NCI-H460 (cell line): Measurements from ENCODE around the gene LRRC75A. TPM values are rescaled to one million over a fixed set of nuclear protein-coding genes. Genes with fewer than 3 reads are reported as not detected.

Experiments
- DNase-seq: peaks from one replicate; pipeline ENCODE4 v3.0.0-alpha.2; 2016; ENCODE audit warnings: low read depth; ENCODE audit errors: extremely low read depth
- total RNA-seq: library from RNA; depleted of rRNA; stranded (reverse); fragments of >200 nt; shearing (Covaris generic); gene quantifications from 2 replicates; pipeline ENCODE4 v1.2.3, GENCODE V29; 2014

LRRC75A gene
- total RNA-seq, 1 experiment from 2014 or later = 0.17 TPM

GRCh38 chr17:16438173-16438556 is 53.8 kb downstream of the LRRC75A start:
- no peak for DNase-seq

GRCh38 chr17:16437083-16437482 is 54.9 kb downstream of the LRRC75A start:
- DNase-seq = no peak

- DNase-seq = no peak
These were observed 55.8 kb downstream of the LRRC75A start for GRCh38 chr17:16435925-16436886.

- no peak for DNase-seq
These were observed 57.3 kb downstream of the LRRC75A start for GRCh38 chr17:16434662-16435061.

- DNase-seq = no peak
These were observed 58.5 kb downstream of the LRRC75A start for GRCh38 chr17:16433514-16433913.

- no peak for DNase-seq
These were observed 60.0 kb downstream of the LRRC75A start for GRCh38 chr17:16432017-16432416.

GRCh38 chr17:16430650-16431049 is 61.3 kb downstream of the LRRC75A start:
- DNase-seq = no peak

GRCh38 chr17:16429083-16429482 is 62.9 kb downstream of the LRRC75A start:
- no peak for DNase-seq

GRCh38 chr17:16428098-16428882 is 63.7 kb downstream of the LRRC75A start:
- DNase-seq = peak; percentile 46

GRCh38 chr17:16427020-16427419 is 65.0 kb downstream of the LRRC75A start:
- DNase-seq = no peak

- no peak for DNase-seq
These were observed 66.0 kb downstream of the LRRC75A start for GRCh38 chr17:16425698-16426659.

GRCh38 chr17:16425202-16425601 is 66.8 kb downstream of the LRRC75A start:
- no peak for DNase-seq

GRCh38 chr17:16423226-16423872 is 68.6 kb downstream of the LRRC75A start:
- DNase-seq = no peak

GRCh38 chr17:16422416-16422815 is 69.6 kb downstream of the LRRC75A start:
- DNase-seq = no peak

- no peak for DNase-seq
These were observed 72.1 kb downstream of the LRRC75A start for GRCh38 chr17:16419929-16420271.

GRCh38 chr17:16419074-16419928 is 72.7 kb downstream of the LRRC75A start:
- no peak for DNase-seq

GRCh38 chr17:16418685-16419068 is 73.3 kb downstream of the LRRC75A start:
- no peak for DNase-seq

GRCh38 chr17:16417896-16418684 is 73.9 kb downstream of the LRRC75A start:
- no peak for DNase-seq
